SHP77 treated with DMSO at 0.1 percent for 48 hours (cell line): ENCODE data around the gene HNRNPA3.
"Not testable (repeated sequence)": the region's sequence is repeated elsewhere in the genome, so short reads cannot be mapped to it uniquely, and the experiment has no call there.

Source experiments
- DNase-seq: peaks from one replicate; lab custom pipeline; 2025; lab: John Stamatoyannopoulos, UW

The HNRNPA3 gene

GRCh38 chr2:177212106-177212890, at the start of gene HNRNPA3:
Gene HNRNPA3 (plus strand): TSS chr2:177212794. CDS start chr2:177212800, 6 bp downstream.
- DNase-seq = peak; percentile 76

GRCh38 chr2:177164131-177164530, 48.5 kb upstream of the HNRNPA3 start:
- no peak for DNase-seq

- peak; percentile 50 for DNase-seq
These were observed 48.0 kb upstream of the HNRNPA3 start for GRCh38 chr2:177164584-177165052.

GRCh38 chr2:177165061-177165583, 47.5 kb upstream of the HNRNPA3 start:
- DNase-seq = no peak

GRCh38 chr2:177165721-177166711, 46.6 kb upstream of the HNRNPA3 start:
- DNase-seq = no peak

- peak; percentile 57 for DNase-seq
These were observed 42.6 kb upstream of the HNRNPA3 start for GRCh38 chr2:177169810-177170514.

GRCh38 chr2:177171418-177171865, 41.2 kb upstream of the HNRNPA3 start:
- no peak for DNase-seq

- no peak for DNase-seq
These were observed 40.3 kb upstream of the HNRNPA3 start for GRCh38 chr2:177172034-177172880.

GRCh38 chr2:177174486-177174885, 38.1 kb upstream of the HNRNPA3 start:
- DNase-seq = no peak

GRCh38 chr2:177175917-177176668, 36.5 kb upstream of the HNRNPA3 start:
- DNase-seq = no peak

- no peak for DNase-seq
These were observed 33.8 kb upstream of the HNRNPA3 start for GRCh38 chr2:177178797-177179196.

GRCh38 chr2:177179227-177179626, 33.4 kb upstream of the HNRNPA3 start:
- DNase-seq = no peak

- not testable (repeated sequence) for DNase-seq
These were observed 32.9 kb upstream of the HNRNPA3 start for GRCh38 chr2:177179671-177180070.

- no peak for DNase-seq
These were observed 32.2 kb upstream of the HNRNPA3 start for GRCh38 chr2:177180269-177181000.

- DNase-seq = no peak
These were observed 28.7 kb upstream of the HNRNPA3 start for GRCh38 chr2:177183860-177184259.

GRCh38 chr2:177184606-177185005, 28.0 kb upstream of the HNRNPA3 start:
- no peak for DNase-seq

GRCh38 chr2:177186038-177186437, 26.6 kb upstream of the HNRNPA3 start:
- not testable (repeated sequence) for DNase-seq

GRCh38 chr2:177187631-177188312, 24.8 kb upstream of the HNRNPA3 start:
- no peak for DNase-seq
